Kidney (tissue), 14 donors: ENCODE data around the gene THY1. TPM values are rescaled to one million over a fixed set of nuclear protein-coding genes. Genes with fewer than 3 reads are reported as not detected.

Experiments used
- DNase-seq, 5 donors: peaks; one replicate each; pipeline ENCODE4 v3.0.0-alpha.2; 2013 to 2020
- FAIRE-seq: peaks from 2 replicates; lab custom pipeline; 2012; peaks lifted over from hg19 to GRCh38; lab: Jason Lieb, UNC
- H3K27ac ChIP-seq, 2 donors: one replicate each; pipeline ENCODE4 v1.7.0; 2013; ENCODE audit warnings: low read depth in 2 of 2, low read length in 2 of 2, inconsistent platforms in 1 of 2
- H3K27me3 ChIP-seq: one replicate; pipeline ENCODE4 v1.7.1; 2013; ENCODE audit warnings: low read length, inconsistent platforms; ENCODE audit not compliant: control insufficient read depth, insufficient read depth
- H3K36me3 ChIP-seq, 3 donors: one replicate each; pipeline versions ENCODE4 v1.7.0 to v1.7.1; 2013; ENCODE audit warnings: low read length in 3 of 3, control low read depth in 1 of 3, inconsistent platforms in 1 of 3; ENCODE audit not compliant: insufficient read depth in 3 of 3, control insufficient read depth in 2 of 3
- H3K4me1 ChIP-seq, 3 donors: one replicate each; pipeline versions ENCODE4 v1.7.0 to v1.7.1; 2013; ENCODE audit warnings: low read length in 3 of 3, inconsistent platforms in 1 of 3, low read depth in 1 of 3; ENCODE audit not compliant: control insufficient read depth in 2 of 3, insufficient read depth in 2 of 3
- H3K4me3 ChIP-seq, 3 donors: one replicate each; pipeline versions ENCODE4 v1.7.0 to v1.8.1; 2013; ENCODE audit warnings: low read length in 3 of 3, control low read depth in 1 of 3, inconsistent platforms in 1 of 3
- H3K9ac ChIP-seq, 3 donors: one replicate each; pipeline versions ENCODE4 v1.7.0 to v1.7.1; 2013; ENCODE audit warnings: low read length in 3 of 3, control low read depth in 1 of 3, inconsistent platforms in 1 of 3
- H3K9me3 ChIP-seq, 3 donors: one replicate each; pipeline versions ENCODE4 v1.7.0 to v1.7.1; 2013; ENCODE audit warnings: low read length in 3 of 3, control low read depth in 1 of 3, inconsistent platforms in 1 of 3; ENCODE audit not compliant: control insufficient read depth in 2 of 3, insufficient read depth in 1 of 3
- CTCF ChIP-seq: IDR thresholded peaks from 3 replicates; pipeline ENCODE4 v1.5.1; 2012; ENCODE audit warnings: mild to moderate bottlenecking, moderate library complexity, borderline replicate concordance; ENCODE audit not compliant: insufficient read depth; ENCODE audit errors: extremely low read depth
- intact Hi-C: fragments of 100-400 bp; cut with DNase I; formaldehyde crosslinking; loops from one replicate; pipeline ENCODE4 v1.11.1; 2022
- polyA plus RNA-seq: library from polyadenylated mRNA; stranded (reverse); fragments of 350-450 nt; fragmentation: Illumina TruSeq; extraction: RNeasy Lipid Tissue Mini Kit (QIAGEN cat#74804); gene quantifications from one replicate; pipeline ENCODE4 v1.2.3, GENCODE V29; 2014; ENCODE audit warnings: low read depth, low replicate concordance; ENCODE audit not compliant: insufficient read depth
- total RNA-seq: library from RNA; stranded (reverse); fragmentation: NEBNext Ultra II Directional; extraction: Animal tissue kit (Norgen Biotek cat#: 25700); gene quantifications from one replicate; pipeline ENCODE4 v1.2.1, GENCODE V29; 2021
- donor health status: control.
- donor health status: control.
- donor health status: control.
- donor health status: control.
- donor health status: control.
- donor health status: DM: yes; HTN: yes; CAD: no.
- donor health status: Normal renal cell carcinoma (clear cell type).

The THY1 gene
- total and polyA plus RNA-seq, 2 donors from 2014 or later: 17.5 to 240 TPM

GRCh38 chr11:119434591-119435330 is 11.8 kb upstream of the THY1 start:
- Histone ChIP-seq H3K27me3 (no peaks in the 10 kb centered on the region), H3K4me3 (no peak overlapping the region), H3K9ac (no peak overlapping the region), H3K27ac (no peak overlapping the region), H3K36me3 (no peaks in the 10 kb centered on the region), H3K4me1 (no peaks in the 10 kb centered on the region), H3K9me3 (no peaks in the 10 kb centered on the region)
- TF ChIP-seq CTCF: no peak
- FAIRE-seq (no peak), DNase-seq (no peak)
- intact Hi-C loops: no loop called here

GRCh38 chr11:119433358-119433725 is 10.4 kb upstream of the THY1 start:
- intact Hi-C loops: no loop called here
- Histone ChIP-seq H3K4me1 (no peaks in the 10 kb centered on the region), H3K27ac (no peak overlapping the region), H3K9ac (no peak overlapping the region), H3K36me3 (no peaks in the 10 kb centered on the region), H3K4me3 (peak overlapping the region in 1 of 3 donors; percentile 18), H3K27me3 (no peaks in the 10 kb centered on the region), H3K9me3 (no peaks in the 10 kb centered on the region)
- no peak for TF ChIP-seq CTCF
- DNase-seq: no peak
- FAIRE-seq: no peak

GRCh38 chr11:119432484-119433357 is 9.7 kb upstream of the THY1 start:
- TF ChIP-seq CTCF: no peak
- H3K4me1 ChIP-seq: no peaks in the 10 kb centered on the region
- peak overlapping the region in 1 of 3 donors; percentile 18 for H3K4me3 ChIP-seq
- FAIRE-seq: no peak
- DNase-seq: peak in 3 of 5 donors; percentile 25 to 67 (median 43)
- no peaks in the 10 kb centered on the region for H3K27me3 ChIP-seq
- intact Hi-C loops: no loop called here
- no peak overlapping the region for H3K27ac ChIP-seq
- H3K36me3 ChIP-seq: no peaks in the 10 kb centered on the region
- H3K9me3 ChIP-seq: no peaks in the 10 kb centered on the region
- H3K9ac ChIP-seq: no peak overlapping the region
